Activated T-helper 1 cell treated with anti-CD3 and anti-CD28 coated beads, Interleukin-12 subunit alpha, Interleukin-12 subunit beta, Interleukin-2, Interleukin-4 antibody, amounts not matched to agents 30 ng/mL and 10 ng/mL and 1 ng/mL, durations not matched to agents 14 hours and 24 hours and 36 hours (primary cell): ENCODE data around the gene SLC38A3. TPM values are rescaled to one million over a fixed set of nuclear protein-coding genes. Genes with fewer than 3 reads are reported as not detected.

ENCODE experiments used
- DNase-seq: peaks from one replicate; pipeline ENCODE4 v3.0.0; 2021; ENCODE audit warnings: low spot score
- H3K27ac Mint-ChIP-seq: one replicate; pipeline ENCODE4 v1.8.0; 2021; ENCODE audit warnings: mild to moderate bottlenecking, mixed read lengths
- H3K27me3 Mint-ChIP-seq: one replicate; pipeline ENCODE4 v1.8.0; 2022; ENCODE audit warnings: mild to moderate bottlenecking, moderate library complexity, mixed read lengths; ENCODE audit not compliant: insufficient read depth
- H3K36me3 Mint-ChIP-seq: one replicate; pipeline ENCODE4 v1.8.0; 2021; ENCODE audit warnings: low read depth, mixed read lengths
- H3K4me1 Mint-ChIP-seq: one replicate; pipeline ENCODE4 v1.8.0; 2021; ENCODE audit warnings: low read depth, mixed read lengths
- H3K4me3 Mint-ChIP-seq: one replicate; pipeline ENCODE4 v1.8.0; 2021; ENCODE audit warnings: mild to moderate bottlenecking, moderate library complexity, mixed read lengths
- H3K9me3 Mint-ChIP-seq: one replicate; pipeline ENCODE4 v1.8.0; 2021; ENCODE audit warnings: mixed read lengths
- intact Hi-C: fragments of 100-400 bp; cut with micrococcal nuclease; formaldehyde crosslinking; loops from one replicate; pipeline ENCODE4 v1.15.1; 2024
- total RNA-seq: library from RNA; stranded (reverse); gene quantifications from 2 replicates; pipeline ENCODE4 v1.2.3, GENCODE V29; 2022

SLC38A3 gene
- total RNA-seq, 1 donor from 2014 or later = not detected

GRCh38 chr3:50246517-50246954, 41.5 kb downstream of the SLC38A3 start:
- no peaks in the 10 kb centered on the region for H3K27me3 Mint-ChIP-seq
- peak; percentile 80 for DNase-seq
- peak overlapping the region; percentile 98 for H3K27ac Mint-ChIP-seq
- H3K4me3 Mint-ChIP-seq = peak overlapping the region; percentile 82
- intact Hi-C loops = loop anchor here (1.0 kb wide), 8 partner anchors 8 to 317 kb away; partner anchors contain the start of genes HYAL3, MON1A and NAA80
- no peaks in the 10 kb centered on the region for H3K9me3 Mint-ChIP-seq
- H3K4me1 Mint-ChIP-seq = peaks cover 70% of the 10 kb centered on the region
- H3K36me3 Mint-ChIP-seq = peaks cover 14% of the 10 kb centered on the region

DNA sequence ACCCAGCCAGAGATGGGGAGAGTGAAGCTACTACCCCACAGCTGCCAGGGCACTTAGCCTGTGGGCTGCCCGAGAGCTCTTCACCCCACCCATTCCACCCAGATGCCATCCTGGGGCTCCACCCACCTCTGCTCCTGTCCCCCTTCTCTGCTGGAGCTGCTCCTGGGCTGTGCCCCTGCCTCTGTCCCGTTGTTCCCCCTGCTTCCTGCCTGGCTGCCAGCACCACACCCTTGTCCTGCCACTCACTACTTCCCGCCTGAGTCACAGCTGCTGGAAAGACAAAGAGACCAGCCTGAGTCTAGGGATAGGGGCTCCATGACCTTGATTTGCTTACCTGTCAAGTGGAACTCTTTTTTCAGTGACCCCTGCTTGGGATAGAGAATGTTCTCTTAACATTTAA, 43.3 kb downstream of the SLC38A3 start:
- peaks cover 53% of the 10 kb centered on the region for H3K4me1 Mint-ChIP-seq
- peaks cover 10% of the 10 kb centered on the region for H3K36me3 Mint-ChIP-seq
- intact Hi-C loops = no loop called here
- no peaks in the 10 kb centered on the region for H3K9me3 Mint-ChIP-seq
- H3K4me3 Mint-ChIP-seq = peak overlapping the region; percentile 51
- DNase-seq = no peak
- H3K27ac Mint-ChIP-seq = peak overlapping the region; percentile 91
- no peaks in the 10 kb centered on the region for H3K27me3 Mint-ChIP-seq

- peaks cover 45% of the 10 kb centered on the region for H3K4me1 Mint-ChIP-seq
- intact Hi-C loops = no loop called here
- no peaks in the 10 kb centered on the region for H3K27me3 Mint-ChIP-seq
- H3K9me3 Mint-ChIP-seq = no peaks in the 10 kb centered on the region
- H3K4me3 Mint-ChIP-seq = no peak overlapping the region
- no peak for DNase-seq
- no peak overlapping the region for H3K27ac Mint-ChIP-seq
- H3K36me3 Mint-ChIP-seq = peaks cover 11% of the 10 kb centered on the region
Measured at GRCh38 chr3:50249457-50249856, 44.4 kb downstream of the SLC38A3 start.

GRCh38 chr3:50250514-50250913, 45.4 kb downstream of the SLC38A3 start:
- DNase-seq = no peak
- Mint-ChIP-seq H3K4me1 (peaks cover 37% of the 10 kb centered on the region), H3K4me3 (no peak overlapping the region), H3K27ac (no peak overlapping the region), H3K27me3 (no peaks in the 10 kb centered on the region), H3K9me3 (no peaks in the 10 kb centered on the region), H3K36me3 (peaks cover 11% of the 10 kb centered on the region)
- intact Hi-C loops = no loop called here

DNA sequence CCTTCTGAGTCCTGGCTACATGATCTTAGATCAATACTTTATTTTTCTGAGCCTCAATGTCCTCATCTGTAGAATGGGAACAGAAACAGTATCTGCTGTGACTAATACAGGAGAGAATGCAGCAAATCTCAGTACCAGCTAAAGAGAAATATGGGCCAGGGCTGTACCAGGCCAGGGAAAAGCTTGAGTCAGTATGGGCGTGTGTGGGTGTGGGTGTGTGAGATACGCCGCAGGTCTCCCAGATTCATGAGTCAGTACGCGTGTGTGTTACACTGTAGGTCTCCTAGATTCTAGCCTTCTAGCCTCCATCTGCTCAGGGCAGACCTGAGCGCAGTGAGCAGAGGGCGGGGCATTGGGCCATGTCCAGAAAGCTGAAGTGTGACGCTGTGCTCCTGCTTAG, 46.1 kb downstream of the SLC38A3 start:
- peaks cover 11% of the 10 kb centered on the region for H3K36me3 Mint-ChIP-seq
- intact Hi-C loops = no loop called here
- H3K27ac Mint-ChIP-seq = peak overlapping the region; percentile 59
- no peaks in the 10 kb centered on the region for H3K27me3 Mint-ChIP-seq
- peaks cover 32% of the 10 kb centered on the region for H3K4me1 Mint-ChIP-seq
- H3K4me3 Mint-ChIP-seq = no peak overlapping the region
- DNase-seq = no peak
- H3K9me3 Mint-ChIP-seq = no peaks in the 10 kb centered on the region

GRCh38 chr3:50254577-50255250, 49.6 kb downstream of the SLC38A3 start:
- H3K36me3 Mint-ChIP-seq = peaks cover 23% of the 10 kb centered on the region
- no peaks in the 10 kb centered on the region for H3K9me3 Mint-ChIP-seq
- H3K4me3 Mint-ChIP-seq = no peak overlapping the region
- peaks cover under 1% of the 10 kb centered on the region for H3K27me3 Mint-ChIP-seq
- no peak overlapping the region for H3K27ac Mint-ChIP-seq
- no peak for DNase-seq
- H3K4me1 Mint-ChIP-seq = peaks cover 13% of the 10 kb centered on the region
- intact Hi-C loops = no loop called here

GRCh38 chr3:50255251-50255615, 50.2 kb downstream of the SLC38A3 start:
- H3K36me3 Mint-ChIP-seq = peaks cover 23% of the 10 kb centered on the region
- intact Hi-C loops = no loop called here

DNA sequence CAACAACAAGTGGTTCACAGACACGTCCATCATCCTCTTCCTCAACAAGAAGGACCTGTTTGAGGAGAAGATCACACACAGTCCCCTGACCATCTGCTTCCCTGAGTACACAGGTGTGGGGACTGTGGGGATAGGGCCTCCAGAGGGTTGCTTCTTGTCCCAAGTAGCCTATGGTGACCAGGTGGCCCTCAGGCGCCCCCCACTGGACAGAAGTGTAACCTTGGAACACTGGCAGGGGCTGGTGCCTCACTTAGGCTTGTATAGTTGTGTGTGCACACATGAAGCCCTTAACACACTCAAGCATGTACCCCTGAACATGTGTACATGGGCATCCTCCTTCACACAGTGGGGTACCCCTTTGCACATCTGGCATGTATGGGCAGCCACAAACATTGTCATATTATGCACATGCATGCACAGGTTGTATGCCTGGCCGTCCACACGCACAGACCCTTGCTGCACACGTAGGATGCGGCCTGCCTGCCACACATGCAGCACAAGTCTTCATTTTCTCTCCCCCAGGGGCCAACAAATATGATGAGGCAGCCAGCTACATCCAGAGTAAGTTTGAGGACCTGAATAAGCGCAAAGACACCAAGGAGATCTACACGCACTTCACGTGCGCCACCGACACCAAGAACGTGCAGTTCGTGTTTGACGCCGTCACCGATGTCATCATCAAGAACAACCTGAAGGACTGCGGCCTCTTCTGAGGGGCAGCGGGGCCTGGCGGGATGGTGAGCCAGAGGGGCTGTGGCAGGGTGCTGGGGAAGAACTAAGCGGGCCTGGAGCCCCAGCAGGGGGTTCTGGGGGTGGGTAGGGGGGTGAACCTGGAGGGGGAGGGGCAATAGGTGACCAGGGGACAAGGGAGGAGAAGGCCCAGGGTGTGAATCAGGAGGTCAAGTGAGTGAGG, 52.2 kb downstream of the SLC38A3 start:
- peaks cover 18% of the 10 kb centered on the region for H3K36me3 Mint-ChIP-seq
- intact Hi-C loops = no loop called here
- no peak for DNase-seq

More at GRCh38 chr3:50255251-50255615, 50.2 kb downstream of the SLC38A3 start:
- H3K27me3 Mint-ChIP-seq = peaks cover 1% of the 10 kb centered on the region
- no peak for DNase-seq
- peaks cover 10% of the 10 kb centered on the region for H3K4me1 Mint-ChIP-seq
- H3K27ac Mint-ChIP-seq = no peak overlapping the region
- no peak overlapping the region for H3K4me3 Mint-ChIP-seq
- H3K9me3 Mint-ChIP-seq = no peaks in the 10 kb centered on the region

DNA sequence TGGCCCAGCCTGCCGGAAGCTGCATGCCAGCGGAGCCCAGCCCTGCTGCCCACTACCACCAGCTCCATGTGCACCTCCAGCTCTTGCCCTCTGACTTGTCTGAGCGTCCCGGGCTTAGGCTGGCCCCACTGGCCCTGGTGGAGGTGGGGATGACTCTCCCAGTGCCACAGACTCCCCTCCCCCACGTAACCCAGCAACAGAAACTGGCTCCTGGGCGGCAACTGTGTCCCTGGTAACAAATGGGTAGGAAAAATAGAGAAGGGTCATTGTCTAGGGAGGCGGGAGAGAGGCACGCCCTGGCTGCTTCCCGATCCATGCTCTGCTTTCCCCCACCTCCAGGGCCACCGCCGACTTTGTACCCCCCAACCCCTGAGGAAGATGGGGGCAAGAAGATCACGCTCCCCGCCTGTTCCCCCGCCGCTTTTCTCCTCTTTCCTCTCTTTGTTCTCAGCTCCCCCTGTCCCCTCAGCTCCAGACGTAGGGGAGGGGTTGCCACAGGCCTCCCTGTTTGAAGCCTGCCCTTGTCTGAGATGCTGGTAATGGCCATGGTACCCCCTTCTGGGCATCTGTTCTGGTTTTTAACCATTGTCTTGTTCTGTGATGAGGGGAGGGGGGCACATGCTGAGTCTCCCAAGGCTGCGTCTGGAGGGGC, 53.1 kb downstream of the SLC38A3 start:
- DNase-seq = no peak
- Mint-ChIP-seq H3K27me3 (peaks cover 1% of the 10 kb centered on the region), H3K27ac (no peak overlapping the region), H3K36me3 (peaks cover 18% of the 10 kb centered on the region), H3K4me1 (no peaks in the 10 kb centered on the region), H3K4me3 (no peak overlapping the region), H3K9me3 (no peaks in the 10 kb centered on the region)
- intact Hi-C loops = no loop called here

More for the DNA sequence above, 52.2 kb downstream of the SLC38A3 start:
- Mint-ChIP-seq H3K4me1 (no peaks in the 10 kb centered on the region), H3K9me3 (no peaks in the 10 kb centered on the region), H3K27me3 (peaks cover 1% of the 10 kb centered on the region), H3K4me3 (no peak overlapping the region), H3K27ac (peak overlapping the region; percentile 40)

GRCh38 chr3:50258979-50259378, 53.9 kb downstream of the SLC38A3 start:
- intact Hi-C loops = no loop called here
- no peak overlapping the region for H3K27ac Mint-ChIP-seq
- no peaks in the 10 kb centered on the region for H3K9me3 Mint-ChIP-seq
- no peak for DNase-seq
- H3K36me3 Mint-ChIP-seq = peaks cover 14% of the 10 kb centered on the region
- H3K4me1 Mint-ChIP-seq = no peaks in the 10 kb centered on the region
- peaks cover 1% of the 10 kb centered on the region for H3K27me3 Mint-ChIP-seq
- no peak overlapping the region for H3K4me3 Mint-ChIP-seq

- H3K4me1 Mint-ChIP-seq = no peaks in the 10 kb centered on the region
- no peak for DNase-seq
- H3K9me3 Mint-ChIP-seq = no peaks in the 10 kb centered on the region
- H3K27me3 Mint-ChIP-seq = peaks cover 1% of the 10 kb centered on the region
- H3K36me3 Mint-ChIP-seq = peaks cover 14% of the 10 kb centered on the region
- H3K4me3 Mint-ChIP-seq = peak overlapping the region; percentile 68
- peak overlapping the region; percentile 68 for H3K27ac Mint-ChIP-seq
- intact Hi-C loops = loop anchor here (1.0 to 2.0 kb wide), 5 partner anchors 13 to 33 kb away; partner anchors contain the start of gene IFRD2
Measured at GRCh38 chr3:50259432-50260026, 54.5 kb downstream of the SLC38A3 start.
